HTERT RPE-1 (cell line): ENCODE data around the gene WNK4.
"Not testable (repeated sequence)": the region's sequence is repeated elsewhere in the genome, so short reads cannot be mapped to it uniquely, and the experiment has no call there.

Source experiments
- in situ Hi-C: fragments of 300-500 bp; cut with MboI; formaldehyde crosslinking; loops from 4 replicates; pipeline ENCODE4 v1.14.3; 2020; ENCODE audit warnings: low sequenced_read_pairs

The WNK4 gene

DNA sequence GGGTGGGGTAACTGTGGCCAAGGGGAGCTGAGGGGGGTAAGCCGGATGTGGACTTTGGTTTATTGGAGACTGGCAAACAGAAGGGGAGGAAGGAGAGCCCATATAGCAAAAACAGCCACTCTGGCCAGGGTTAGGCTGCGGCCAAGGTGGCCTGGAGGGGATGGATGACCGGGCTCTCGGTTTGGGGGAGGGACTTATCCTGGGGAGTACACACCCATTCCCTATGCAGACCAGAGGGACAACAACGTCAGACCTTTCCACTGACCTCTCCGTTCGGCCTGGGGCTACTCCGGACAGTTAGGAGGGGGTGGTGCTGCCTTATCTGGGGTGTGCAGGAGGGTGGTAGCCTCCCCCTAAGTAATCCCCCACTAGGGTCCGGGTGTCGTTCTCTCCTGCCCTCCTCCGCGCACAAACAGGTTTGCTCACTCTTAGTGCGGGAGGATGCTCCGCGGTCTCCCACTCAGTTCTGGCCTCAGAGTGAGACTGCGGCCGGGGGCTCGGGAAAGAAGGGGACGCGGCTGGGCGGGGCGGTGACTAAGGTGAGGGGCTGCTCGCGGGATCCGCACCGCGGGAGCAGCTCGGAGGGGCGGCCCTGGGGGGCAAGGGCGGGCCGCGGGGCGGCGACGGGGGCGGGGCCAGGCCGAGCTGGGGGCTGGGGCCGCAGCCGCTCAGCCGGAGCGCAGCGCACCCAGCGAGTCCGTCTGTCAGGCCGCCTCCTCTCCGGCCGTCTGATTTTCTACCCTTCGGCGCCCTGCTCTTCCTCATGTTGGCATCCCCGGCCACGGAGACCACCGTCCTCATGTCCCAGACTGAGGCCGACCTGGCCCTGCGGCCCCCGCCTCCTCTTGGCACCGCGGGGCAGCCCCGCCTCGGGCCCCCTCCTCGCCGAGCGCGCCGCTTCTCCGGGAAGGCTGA lies at the start of gene WNK4:
TSS of gene WNK4 (plus strand) at position 675 of the 915 bp plus-strand sequence. CDS start at position 764, 89 bp downstream.
- in situ Hi-C loops = no loop called here

DNA sequence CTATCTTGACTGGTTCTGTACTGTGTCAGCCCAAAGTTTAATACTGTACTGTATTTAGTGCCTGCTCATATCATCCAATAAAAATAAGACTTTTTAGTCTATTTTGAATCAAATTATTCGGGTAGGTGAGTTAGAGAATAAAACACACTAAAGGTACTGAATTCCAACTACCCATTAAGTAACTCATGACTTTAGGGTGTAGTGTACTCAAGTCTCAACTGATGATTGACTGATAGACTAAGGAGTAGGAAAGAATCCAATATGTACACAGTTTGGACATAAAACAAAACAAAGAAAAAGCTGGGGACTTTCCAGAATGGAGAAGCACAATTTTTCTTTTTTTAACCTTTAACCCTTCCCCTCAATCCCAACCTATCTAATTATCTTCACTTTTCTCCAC lies 39.7 kb upstream of the WNK4 start:
- in situ Hi-C loops = no loop called here

DNA sequence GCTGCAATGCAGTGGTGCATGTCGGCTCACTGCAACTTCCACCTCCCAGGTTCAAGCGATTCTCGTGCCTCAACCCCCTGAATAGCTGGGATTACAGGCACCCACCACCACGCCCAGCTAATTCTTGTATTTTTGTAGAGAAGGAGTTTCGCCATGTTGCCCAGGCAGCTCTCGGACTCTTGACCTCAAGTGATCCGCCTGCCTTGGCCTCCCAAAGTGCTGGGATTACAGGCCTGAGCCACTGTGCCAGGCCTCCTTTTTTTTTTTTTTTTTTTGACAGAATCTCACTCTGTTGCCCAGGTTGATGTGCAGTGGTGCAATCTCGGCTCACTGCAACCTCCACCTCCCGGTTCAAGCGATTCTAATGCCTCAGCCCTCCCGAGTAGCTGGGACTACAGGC lies 37.5 kb upstream of the WNK4 start:
- in situ Hi-C loops = not testable (repeated sequence)

DNA sequence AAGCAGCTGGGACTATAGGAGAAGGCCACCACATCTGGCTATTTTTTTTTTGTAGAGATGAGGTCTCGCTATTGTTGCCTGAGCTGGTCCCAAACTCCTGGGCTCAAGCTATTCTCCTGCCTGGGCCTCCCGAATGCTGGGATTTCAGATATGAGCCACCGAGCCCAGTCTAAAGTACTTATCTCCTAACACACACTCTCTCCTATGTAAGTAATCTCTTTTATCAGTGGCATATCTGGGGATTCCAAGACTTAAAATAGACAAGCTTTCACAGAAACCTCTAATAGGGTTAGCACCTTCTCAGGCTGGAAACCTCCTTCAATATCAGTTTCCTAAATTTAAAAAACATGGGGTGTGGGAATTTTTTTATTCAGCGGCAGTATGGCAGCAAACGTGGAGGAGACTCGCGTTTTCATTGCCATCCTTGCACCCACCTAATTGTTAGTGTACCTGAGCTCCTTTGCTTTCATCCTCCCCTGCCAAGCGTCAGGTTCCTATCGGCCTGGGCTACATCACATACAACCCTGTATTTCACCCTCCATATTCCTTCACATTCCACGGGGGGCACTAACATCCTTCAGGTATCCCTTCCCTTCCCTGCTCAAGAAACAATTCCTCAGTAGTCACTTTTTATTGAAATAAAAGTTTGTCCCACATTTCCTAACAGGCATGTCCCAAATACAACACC lies 36.7 kb upstream of the WNK4 start:
- in situ Hi-C loops = no loop called here

DNA sequence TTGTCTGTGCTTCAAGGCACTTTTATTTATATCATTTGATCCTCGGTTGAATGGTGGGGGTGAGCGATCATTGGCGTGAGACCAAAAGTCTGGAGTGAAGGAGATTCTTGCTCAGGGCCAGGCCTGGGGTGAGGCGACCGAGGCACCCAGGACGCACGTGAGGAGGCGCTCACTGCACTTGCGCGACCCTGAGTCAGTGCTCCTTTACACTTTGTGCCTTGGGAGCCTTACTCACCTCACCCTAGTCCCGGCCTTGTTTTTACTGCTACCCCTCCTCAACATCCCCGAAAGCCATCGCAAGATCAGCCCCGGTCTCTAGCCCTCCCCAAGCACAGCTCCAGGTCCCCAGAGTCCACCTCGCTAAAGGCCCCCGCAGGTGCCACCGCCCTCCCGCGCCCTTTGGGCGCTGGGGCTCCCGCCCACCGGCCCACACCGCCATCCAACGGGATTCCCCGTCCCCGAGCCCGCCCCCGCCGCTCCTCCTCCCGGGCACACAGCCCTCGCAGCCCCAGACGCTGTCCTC lies 36.1 kb upstream of the WNK4 start:
- in situ Hi-C loops = no loop called here

DNA sequence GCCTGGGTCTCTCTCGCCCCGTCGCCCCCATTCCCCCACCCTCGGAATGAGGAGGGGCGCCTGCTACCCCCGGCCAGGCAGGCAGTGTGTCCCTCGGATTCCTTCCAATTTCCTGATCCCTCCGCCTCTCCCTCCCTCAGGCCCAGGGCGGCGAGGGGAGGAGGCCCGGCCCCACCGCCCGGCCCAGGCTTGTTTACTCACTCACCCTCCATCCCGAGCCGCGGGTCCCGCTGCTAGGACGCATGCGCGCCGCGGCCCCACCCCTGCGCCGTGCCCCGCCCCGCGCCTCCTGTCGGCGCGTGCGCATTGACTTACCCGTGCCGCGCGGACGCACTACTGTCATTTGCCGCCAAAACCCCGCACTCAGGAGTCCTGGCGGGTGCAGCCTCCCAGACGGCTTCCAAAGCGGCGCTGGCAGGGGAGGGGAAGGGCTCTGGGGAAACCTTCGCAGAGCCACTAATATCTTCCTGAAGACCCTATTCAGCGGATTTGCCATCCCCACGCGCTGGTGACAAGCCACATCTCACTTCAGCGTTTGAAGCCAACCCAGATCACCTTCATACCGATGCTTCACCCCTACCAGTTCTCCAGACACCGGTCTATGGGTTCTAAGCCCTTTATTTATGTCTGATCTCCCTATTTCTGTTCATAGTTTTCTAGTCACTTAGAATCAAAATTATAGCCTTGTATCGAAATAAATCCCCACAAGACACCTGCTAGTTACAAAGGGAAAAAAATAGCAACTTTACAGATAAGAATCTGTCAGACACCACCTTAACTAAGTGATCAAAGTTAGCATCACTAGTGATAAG lies 35.4 kb upstream of the WNK4 start, which contains the start of gene EZH1:
TSS of gene EZH1 (minus strand) at position 235 of the 812 bp plus-strand sequence. CDS start 16,099 bp downstream, outside the sequence.
- in situ Hi-C loops = no loop called here

DNA sequence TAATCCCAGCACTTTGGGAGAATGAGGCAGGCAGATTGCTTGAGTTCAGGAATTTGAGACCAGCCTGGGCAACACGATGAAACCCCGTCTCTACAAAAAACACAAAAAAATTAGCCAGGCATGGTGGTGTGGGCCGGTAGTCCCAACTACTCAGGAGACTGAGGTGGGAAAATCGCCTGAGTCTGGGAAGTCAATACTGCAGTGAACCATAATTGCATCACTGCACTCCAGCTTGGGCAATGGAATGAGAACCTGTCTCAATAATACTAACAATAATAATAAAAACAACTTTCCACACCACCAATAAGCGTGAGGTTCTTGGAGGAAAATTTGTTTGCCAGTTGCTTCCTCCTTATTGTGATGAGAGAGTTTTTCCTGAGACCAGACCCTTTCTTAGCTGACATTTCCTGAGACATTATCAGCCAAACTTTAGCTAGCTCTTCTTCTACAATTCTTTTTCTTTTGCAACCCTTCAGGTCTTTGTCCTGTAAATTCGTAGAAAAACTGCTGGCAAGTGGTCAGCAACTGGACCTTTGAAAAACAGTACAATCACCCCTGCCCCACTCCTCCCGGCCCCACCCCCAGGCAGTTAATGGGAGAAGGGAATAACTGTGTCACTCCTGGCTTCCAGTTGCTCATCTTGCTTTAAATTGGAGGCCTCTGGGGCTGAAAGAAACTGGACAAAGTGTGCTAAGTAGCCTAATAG lies 32.1 kb upstream of the WNK4 start:
- in situ Hi-C loops = no loop called here

DNA sequence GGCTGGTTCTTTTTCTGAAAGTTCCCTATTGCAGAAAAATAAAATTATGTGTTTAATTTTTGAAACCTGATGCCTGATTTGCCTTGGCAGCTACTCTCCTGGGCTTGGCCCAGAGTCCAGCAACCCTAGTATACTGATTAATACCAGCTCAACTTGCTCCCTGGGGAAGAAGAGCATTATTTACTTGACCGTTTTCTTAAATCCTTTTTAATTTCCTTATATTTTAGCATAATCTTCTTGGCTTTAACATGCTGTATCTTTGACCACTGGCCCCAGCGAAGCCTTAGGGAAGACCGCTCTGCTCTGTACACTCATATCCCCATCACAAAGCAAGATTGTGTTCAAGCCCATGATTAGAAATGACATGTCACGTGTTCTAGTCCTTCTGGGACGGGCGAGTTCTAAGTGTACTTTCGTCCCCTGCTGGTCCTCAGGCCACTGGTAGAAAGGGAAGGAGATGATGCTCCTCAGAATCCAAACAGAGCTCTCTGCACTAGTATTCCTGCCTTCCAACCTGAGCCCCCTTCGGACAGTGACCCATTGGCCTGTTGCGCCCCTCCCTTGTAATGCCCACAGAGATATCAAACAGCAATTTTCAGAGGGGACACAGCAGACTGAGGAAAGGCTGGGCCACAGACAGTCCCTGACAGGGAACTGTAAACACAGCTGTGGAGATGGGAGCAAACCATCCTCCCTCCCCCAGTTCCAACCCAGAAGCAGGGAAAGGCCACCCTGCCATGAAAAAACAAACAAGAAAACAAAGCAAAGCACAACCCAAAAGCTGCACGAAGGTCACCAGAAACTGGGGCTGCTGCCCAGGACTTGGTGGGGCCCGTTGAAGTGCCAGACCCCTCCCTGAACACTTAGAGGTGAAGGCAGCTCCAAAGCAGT lies 31.3 kb upstream of the WNK4 start:
- in situ Hi-C loops = no loop called here

DNA sequence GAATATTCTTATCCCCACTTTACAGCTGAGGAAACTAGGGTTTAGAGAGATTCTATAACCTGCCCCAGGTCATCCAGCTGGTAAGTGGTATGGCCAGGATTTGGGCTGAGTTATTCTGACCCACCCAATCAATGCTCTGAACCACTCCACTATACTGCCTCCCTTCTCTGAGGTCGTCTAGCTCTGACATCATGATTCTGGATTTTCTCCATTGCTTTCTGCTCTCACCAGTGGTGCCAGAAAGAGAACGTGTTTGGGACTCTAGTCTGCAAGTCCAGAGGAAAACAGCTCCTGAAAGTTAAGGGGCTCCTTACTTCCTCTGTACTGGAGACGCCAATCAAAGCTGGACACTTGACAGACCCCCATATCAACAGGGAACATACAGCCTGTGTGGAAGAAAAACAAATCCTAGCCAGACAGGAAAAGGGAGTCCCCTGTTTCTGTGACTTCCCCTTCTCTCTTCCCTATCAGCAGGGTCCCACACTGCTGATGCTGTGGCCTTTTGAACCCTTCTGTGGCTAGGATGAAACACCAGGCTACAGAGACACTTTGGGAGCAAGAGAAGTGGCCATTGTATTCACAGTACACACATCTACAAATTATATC lies 29.6 kb upstream of the WNK4 start:
- in situ Hi-C loops = no loop called here

DNA sequence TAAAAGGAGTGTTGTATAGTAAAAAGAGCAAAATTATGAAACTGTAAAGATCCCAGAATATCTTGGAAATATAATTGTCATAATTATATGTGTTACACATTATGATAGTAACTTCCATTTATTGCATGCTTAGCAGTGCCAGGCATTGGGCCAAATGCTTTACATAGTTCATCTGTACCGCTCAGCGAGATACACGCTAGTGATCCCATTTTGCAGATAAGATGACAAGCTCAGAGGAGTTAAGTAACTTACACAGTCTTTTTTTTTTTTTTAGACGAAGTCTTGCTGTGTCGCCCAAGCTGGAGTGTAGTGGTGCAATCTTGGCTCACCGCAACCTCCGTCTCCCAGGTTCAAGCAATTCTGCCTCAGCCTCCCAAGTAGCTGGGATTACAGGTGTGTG lies 28.8 kb upstream of the WNK4 start:
- in situ Hi-C loops = no loop called here

DNA sequence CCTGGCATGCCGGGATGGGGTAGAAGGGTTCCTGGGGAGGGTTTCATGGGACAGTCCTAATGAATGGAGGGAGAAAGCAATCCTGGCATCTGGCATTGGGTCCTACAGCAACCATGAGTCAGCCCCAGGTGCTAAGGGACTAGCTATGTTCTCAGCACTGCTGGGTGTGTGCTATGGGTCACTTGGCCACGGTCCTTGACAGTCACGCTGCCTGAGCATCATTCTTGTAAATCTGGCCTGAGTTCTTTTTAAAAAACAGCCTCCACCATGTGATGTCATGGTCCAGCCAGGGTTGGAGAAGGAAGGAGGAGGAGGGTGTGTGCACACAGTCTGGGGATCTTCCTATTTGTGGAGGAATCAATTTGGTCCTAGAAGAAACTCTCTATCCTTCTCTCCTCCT lies 25.6 kb upstream of the WNK4 start:
- in situ Hi-C loops = no loop called here

DNA sequence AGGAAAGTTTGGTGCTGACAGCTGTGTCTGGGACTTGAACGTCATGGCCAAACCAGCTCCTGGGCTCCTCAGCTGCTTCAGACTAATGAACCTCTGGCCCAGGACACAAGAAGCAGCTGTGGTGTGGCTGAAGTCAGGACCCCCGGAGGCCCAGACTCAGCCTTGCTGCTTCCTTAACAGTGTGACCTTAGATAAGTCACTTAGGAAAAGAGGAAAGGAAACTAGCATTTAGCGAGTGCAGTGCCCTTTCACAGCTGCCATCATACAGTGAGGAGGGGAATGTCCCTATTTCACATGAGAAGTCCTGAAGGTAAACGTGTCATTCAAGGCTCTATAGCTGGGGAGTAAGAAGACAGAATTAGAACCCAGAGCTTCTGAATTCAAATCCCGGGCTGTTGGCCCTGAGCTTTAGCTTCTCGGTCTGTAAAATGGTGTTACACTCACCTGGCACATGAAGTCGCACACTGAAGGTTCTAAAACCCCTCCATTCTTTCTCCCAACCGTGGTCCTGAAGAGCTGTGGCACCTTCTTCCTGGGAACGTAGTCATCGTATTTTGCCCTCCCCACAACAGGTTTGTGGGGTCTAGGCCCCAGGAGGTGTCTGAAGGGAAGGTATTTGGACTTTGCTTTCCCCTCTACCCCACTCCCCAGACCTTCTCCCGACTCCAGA lies 20.3 kb upstream of the WNK4 start:
- in situ Hi-C loops = no loop called here

DNA sequence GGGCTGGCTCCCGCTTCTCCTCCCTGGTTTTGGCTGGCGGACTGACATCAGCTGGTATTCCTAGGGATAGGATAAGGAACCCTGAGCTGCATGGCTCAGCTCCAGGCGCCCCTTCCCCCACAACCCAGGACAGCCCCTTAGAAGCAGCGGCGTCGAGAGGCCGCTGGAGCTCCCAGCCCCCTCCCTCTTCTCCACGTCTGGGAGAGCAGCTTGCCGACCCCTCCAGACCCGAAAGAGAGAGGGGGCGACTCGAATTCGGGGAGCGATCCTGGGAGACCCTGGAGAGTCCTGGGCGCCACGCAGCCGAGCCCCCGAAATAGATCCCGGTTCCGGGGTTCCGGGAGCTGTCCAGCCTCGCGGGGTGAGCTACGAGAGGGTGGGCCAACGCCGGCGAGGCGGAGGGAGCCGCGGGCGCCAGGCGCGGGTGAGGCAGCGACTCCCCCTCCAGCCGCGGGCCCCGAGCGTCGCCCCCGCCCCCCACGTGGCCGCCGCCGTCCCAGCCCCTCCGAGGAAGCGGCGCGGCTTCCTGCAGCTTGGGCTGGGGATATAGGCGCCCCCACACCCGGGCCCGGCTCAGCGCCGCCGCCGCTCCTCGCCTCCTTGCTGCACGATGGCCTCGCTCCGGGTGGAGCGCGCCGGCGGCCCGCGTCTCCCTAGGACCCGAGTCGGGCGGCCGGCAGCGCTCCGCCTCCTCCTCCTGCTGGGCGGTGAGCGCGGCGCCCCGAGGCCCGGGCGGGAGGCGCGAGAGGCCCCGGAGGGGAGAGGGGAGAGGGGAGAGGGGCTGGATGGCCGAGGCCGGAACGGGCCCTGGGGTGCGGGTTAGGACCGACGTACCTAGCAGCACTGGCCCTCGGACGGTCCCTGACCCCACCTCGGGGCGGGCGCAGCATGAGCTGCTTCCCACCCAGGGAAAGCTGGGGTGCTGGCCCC lies 19.5 kb upstream of the WNK4 start, which contains the start of gene RAMP2:
TSS of gene RAMP2 (plus strand) at position 576 of the 930 bp plus-strand sequence. CDS start at position 611, 35 bp downstream.
- in situ Hi-C loops = no loop called here

DNA sequence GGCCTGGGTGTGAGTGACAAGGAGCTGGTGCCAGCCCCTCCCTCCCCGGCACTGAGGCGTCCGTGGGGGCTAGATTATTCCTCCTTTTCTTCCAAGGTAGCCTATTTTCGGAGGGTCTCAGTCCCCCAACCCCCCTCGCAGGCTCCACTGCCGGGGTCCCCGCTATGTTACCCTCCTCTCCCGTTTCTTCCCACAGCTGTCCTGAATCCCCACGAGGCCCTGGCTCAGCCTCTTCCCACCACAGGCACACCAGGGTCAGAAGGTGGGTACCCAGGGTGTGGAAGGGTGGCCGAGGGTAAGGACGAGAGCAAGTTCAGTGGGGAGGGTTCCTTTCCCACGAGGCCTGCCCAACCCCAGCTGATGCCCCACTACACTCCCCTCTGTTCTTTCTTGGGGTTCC lies 18.8 kb upstream of the WNK4 start:
- in situ Hi-C loops = no loop called here

DNA sequence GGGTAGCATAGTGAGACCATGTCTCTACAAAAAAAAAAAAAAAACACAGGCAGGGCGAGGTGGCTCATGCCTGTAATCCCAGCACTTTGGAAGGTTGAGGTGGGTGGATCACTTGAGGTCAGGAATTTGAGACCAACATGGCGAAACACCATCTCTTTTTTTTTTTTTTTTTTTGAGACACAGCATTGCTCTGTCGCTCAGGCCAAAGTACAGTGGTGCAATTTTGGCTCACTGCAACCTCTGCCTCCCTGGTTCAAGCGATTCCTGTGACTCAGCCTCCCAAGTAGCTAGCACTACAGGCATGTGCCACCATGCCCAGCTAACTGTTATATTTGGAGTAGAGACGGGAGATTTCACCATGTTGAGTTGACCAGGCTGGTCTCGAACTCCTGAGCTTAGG lies 14.3 kb upstream of the WNK4 start:
- in situ Hi-C loops = no loop called here

DNA sequence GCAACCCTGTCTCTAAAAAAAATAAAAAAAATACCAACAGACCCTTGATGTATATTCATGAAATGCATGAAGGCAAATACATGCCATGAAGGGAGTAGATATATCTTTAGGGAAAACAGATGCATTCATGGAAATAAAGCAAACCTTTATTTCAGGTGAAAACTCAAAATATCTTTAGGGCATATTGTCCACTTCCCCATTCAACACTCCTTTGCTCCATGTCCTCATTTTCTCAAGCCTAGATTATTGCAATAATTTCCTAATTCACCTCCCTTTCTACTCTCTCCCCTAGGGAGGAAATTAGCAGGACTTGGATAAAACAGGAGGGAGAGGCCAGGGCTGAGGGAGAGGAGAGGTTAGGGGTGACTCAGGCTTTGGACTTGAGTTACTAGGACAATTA lies 12.9 kb upstream of the WNK4 start:
- in situ Hi-C loops = no loop called here

DNA sequence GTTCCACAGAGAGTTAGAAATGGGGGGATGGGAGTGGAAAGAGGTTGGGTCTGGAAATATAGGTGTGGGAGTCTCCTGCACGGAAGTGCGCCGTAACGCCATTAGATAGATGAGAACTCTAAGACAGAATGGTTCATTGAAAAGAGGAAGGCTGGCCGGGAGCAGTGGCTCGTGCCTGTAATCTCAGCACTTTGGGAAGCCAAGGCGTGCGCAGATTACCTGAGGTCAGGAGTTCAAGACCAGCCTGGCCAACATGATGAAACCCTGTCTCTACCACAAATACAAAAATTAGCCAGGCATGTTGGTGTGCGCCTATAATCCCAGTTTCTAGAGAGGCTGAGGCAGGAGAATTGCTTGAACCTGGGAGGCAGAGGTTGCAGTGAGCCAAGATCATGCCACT lies 12.4 kb upstream of the WNK4 start:
- in situ Hi-C loops = not testable (repeated sequence)
